MM.1S (cell line): ENCODE measurements around the gene CD9.

ENCODE experiments used
- CTCF ChIP-seq: fragments of 300-600 bp; sonication (generic); IDR thresholded peaks from 2 replicates; pipeline ENCODE4 v1.5.1; 2016; ENCODE audit warnings: antibody characterized with exemption, low read length, mixed read lengths
- EZH2 ChIP-seq: fragments of 300-600 bp; sonication (generic); optimal IDR thresholded peaks from 2 replicates; pipeline ENCODE3; 2017; ENCODE audit warnings: low read depth, mild to moderate bottlenecking, antibody characterized with exemption, low read length, mixed read lengths

GRCh38 chr12:6165395-6165794, 34.8 kb upstream of the CD9 start:
- TF ChIP-seq CTCF (no peak), EZH2 (no peak)
